PC-9 (cell line): ENCODE results near the gene SLC25A44.

Experiments
- CTCF ChIP-seq: fragments of 200-600 bp; sonication (generic); conservative IDR thresholded peaks from 2 replicates; pipeline ENCODE4 v1.6.1; 2017; ENCODE audit warnings: mixed run types, antibody characterized with exemption, mild to moderate bottlenecking, moderate library complexity
- EZH2 ChIP-seq: fragments of 200-600 bp; sonication (generic); IDR thresholded peaks from 2 replicates; pipeline ENCODE4 v1.8.0; 2017; ENCODE audit warnings: antibody characterized with exemption, low read depth

- TF ChIP-seq EZH2 (no peak), CTCF (no peak)
Measured at GRCh38 chr1:156212833-156213643, 19.1 kb downstream of the SLC25A44 start, which contains the start of gene PMF1.
